ENCODE data around the gene HHAT.

DNA sequence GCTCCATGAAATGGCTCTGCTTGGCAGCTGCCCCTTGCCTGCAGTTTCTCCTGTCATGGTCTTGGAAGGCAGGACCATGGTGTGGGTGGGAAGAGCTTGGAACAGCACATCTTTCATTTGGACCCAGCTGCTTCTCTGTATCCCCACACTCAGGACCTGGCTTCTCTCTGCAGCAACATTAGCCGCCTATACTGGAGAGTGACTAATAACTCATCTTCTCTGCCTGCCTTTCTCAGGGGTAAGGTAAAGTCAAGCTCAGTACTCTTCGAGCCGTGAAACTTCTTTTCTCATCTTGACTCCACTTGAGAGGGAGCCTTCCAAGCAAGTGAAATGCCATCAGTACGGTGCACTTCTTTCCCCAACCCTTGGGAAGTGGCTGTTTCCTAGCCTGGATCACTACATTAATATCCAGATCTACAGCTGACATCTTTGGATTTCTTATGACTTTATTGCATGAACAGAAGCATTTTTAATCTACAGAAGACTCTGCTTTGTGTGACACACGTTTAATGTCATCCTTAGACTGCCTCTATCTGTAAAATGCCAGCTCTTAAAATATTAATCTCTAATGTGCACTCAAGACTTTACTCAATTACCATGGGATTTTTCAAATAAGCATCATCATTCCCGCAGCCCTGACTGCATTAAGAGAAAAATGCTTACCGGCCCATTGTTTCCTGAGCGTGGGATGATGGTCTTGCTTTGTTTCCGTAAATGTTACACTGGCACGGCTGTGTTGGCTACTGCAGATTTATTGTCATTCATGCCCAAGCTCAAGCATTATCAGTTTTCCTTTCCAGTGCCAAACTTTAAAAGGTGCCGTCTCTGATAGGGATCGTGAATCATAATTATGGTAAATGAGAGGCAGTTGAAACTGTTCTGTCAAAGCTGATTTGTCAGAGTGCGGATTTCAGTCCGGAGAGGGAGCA lies 242.9 kb downstream of the HHAT start:
- TF ChIP-seq CTCF (IDR thresholded peaks at IDR 0.05; ENCODE audit: extremely low read depth in 1 of 2, insufficient read depth in 1 of 2, low read depth in 1 of 2, low read length in 2 of 2) (no peak), MAX (IDR thresholded peaks at IDR 0.05; ENCODE audit: insufficient read depth, insufficient read length) (no peak)
